Hepatocyte (in vitro differentiated cells): ENCODE results near the gene ITGA5. TPM values are rescaled to one million over a fixed set of nuclear protein-coding genes. Genes with fewer than 3 reads are reported as not detected.

Experiments
- DNase-seq: peaks from one replicate; pipeline ENCODE4 v3.0.0-alpha.2; 2016; ENCODE audit warnings: low spot score
- H2AFZ ChIP-seq: fragments of 200-600 bp; sonication (generic); 2 replicates; pipeline ENCODE4 v1.6.0; 2016; ENCODE audit warnings: antibody characterized with exemption, mild to moderate bottlenecking
- H3K27ac ChIP-seq: fragments of 200-600 bp; sonication (generic); 2 replicates; pipeline ENCODE4 v1.5.1; 2016; ENCODE audit warnings: mild to moderate bottlenecking
- H3K27me3 ChIP-seq: fragments of 200-600 bp; sonication (generic); 2 replicates; pipeline ENCODE4 v1.6.1; 2016
- H3K36me3 ChIP-seq: fragments of 200-600 bp; sonication (generic); replicated peaks from 2 replicates; pipeline ENCODE4 v1.5.1; 2016; ENCODE audit warnings: low read depth; ENCODE audit not compliant: insufficient read depth
- H3K4me1 ChIP-seq: fragments of 200-600 bp; sonication (generic); 2 replicates; pipeline ENCODE4 v1.5.1; 2016; ENCODE audit warnings: mild to moderate bottlenecking, moderate library complexity; ENCODE audit not compliant: insufficient read depth
- H3K4me2 ChIP-seq: fragments of 200-600 bp; sonication (generic); 2 replicates; pipeline ENCODE4 v1.6.0; 2016
- H3K4me3 ChIP-seq: fragments of 200-600 bp; sonication (generic); 2 replicates; pipeline ENCODE4 v1.5.1; 2016; ENCODE audit warnings: mild to moderate bottlenecking
- H3K79me2 ChIP-seq: fragments of 200-600 bp; sonication (generic); 2 replicates; pipeline ENCODE4 v1.6.0; 2017; ENCODE audit warnings: mild to moderate bottlenecking
- H3K9me2 ChIP-seq: fragments of 200-600 bp; sonication (generic); replicated peaks from 2 replicates; pipeline ENCODE4 v1.6.0; 2017; ENCODE audit warnings: mild to moderate bottlenecking; ENCODE audit not compliant: insufficient read depth
- H3K9me3 ChIP-seq: fragments of 200-600 bp; sonication (generic); 2 replicates; pipeline ENCODE4 v1.5.1; 2016; ENCODE audit warnings: low read depth, mild to moderate bottlenecking
- H4K20me1 ChIP-seq: fragments of 200-600 bp; sonication (generic); 2 replicates; pipeline ENCODE4 v1.6.0; 2016; ENCODE audit warnings: mild to moderate bottlenecking; ENCODE audit not compliant: insufficient read depth, poor library complexity, severe bottlenecking
- EZH2 ChIP-seq: fragments of 200-600 bp; sonication (generic); IDR thresholded peaks from 2 replicates; pipeline ENCODE4 v1.6.1; 2016; ENCODE audit warnings: antibody characterized with exemption, mild to moderate bottlenecking, borderline replicate concordance
- EZH2phosphoT487 ChIP-seq: fragments of 200-600 bp; sonication (generic); IDR thresholded peaks from one replicate; pipeline ENCODE4 v1.6.1; 2018; ENCODE audit warnings: antibody characterized with exemption, mild to moderate bottlenecking, low read depth, moderate library complexity; ENCODE audit not compliant: unreplicated experiment, severe bottlenecking
- WGBS: methylation state at CpG from one replicate; pipeline ENCODE4 v1.1.6; 2016; ENCODE audit warnings: low lambda C conversion rate; ENCODE audit errors: missing lambda C conversion rate; 5-methylcytosine and 5-hydroxymethylcytosine counted together
- polyA plus RNA-seq: library from polyadenylated mRNA; unstranded; fragments of >200 nt; fragmentation: Nextera tagmentation; extraction: Ambion mirVana; gene quantifications from 2 replicates; pipeline ENCODE4 v1.2.1, GENCODE V29; 2016
- total RNA-seq: library from RNA; depleted of rRNA; stranded (reverse); fragments of >200 nt; gene quantifications from 2 replicates; pipeline ENCODE4 v1.2.3, GENCODE V29; 2014
- TF ChIP-seq, protein P1 (sequence below): fragments of 200-600 bp; sonication (generic); IDR thresholded peaks from 2 replicates; pipeline ENCODE4 v1.5.1; 2016; ENCODE audit warnings: antibody characterized with exemption, mild to moderate bottlenecking; ENCODE audit not compliant: poor library complexity

ITGA5 gene
- total and polyA plus RNA-seq, 2 experiments from 2014 or later: 45.7 to 57.2 TPM

DNA sequence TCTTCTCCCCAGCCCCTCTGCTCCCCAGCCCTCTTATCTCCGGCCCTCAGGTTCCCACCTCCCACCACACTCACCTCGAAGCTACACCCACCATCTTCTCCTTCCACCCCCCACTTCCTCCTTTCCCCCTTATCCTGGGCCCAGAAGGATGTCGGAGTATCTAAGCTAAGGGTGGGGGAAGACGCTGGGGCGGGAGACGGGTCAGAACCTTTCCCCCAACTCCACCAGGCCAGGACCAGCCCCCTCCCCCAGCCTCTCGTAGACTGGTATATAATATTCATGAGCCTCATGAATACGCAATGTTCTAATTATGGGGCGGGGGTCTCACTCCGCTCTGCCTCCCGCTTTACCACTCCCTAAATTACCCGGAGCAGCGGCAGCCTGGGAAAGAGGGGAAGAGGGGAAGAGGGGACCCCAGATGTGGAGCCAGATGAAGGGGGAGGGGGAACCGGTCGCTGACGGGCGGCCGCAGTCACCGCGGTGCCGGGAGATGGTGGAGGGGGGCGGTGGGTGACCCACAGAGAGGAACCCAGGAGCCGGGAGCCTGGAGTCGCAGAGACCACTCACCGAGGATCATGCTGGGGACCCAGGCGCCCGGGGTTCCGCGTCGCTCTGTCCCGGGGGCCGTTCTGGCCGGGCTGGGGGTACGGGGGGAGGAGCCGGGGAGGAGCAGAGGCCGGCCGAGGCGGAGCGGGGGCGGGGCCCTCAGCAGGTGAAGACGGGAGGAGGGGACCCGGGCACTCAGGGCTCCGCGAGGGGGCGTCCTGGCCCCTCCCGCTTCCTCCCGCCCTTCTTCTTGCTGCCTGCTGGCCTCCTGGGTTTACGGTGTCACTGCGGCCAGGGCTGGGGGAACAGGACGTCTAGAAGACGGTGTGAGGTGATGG lies 28.2 kb downstream of the ITGA5 start:
- H3K4me3 ChIP-seq: peak overlapping the region; percentile 70

DNA sequence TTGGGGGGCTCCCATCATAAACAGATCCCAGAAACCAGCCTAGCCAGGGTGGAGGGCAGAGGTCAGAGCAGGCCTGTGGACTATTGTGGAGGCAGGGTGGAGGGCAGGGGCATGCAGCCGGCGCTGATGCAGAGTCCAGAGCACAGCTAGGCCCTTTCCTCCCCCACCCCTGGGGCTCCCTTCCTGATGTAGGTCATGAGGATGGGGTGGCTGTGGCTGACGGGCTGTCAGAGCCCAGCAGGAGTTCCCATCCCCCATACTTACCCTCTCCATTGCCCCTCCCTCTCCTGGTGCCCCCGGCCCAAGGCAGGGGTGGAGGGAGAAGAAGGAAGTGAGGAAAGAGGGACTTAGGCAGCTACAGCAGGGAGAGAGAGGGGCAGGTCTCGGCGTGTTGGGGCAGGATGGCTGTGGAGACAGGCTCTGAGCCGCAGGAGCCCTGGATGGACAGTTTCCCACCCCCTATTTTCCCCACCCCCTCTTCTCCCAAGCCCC lies 28.8 kb downstream of the ITGA5 start:
- H4K20me1 ChIP-seq: no peaks in the 10 kb centered on the region
- no peak overlapping the region for H3K4me3 ChIP-seq
- 41% methylated on average over 5 of the region's 7 CpGs for WGBS
- H3K9me3 ChIP-seq: no peaks in the 10 kb centered on the region
- TF ChIP-seq, protein P1, sequence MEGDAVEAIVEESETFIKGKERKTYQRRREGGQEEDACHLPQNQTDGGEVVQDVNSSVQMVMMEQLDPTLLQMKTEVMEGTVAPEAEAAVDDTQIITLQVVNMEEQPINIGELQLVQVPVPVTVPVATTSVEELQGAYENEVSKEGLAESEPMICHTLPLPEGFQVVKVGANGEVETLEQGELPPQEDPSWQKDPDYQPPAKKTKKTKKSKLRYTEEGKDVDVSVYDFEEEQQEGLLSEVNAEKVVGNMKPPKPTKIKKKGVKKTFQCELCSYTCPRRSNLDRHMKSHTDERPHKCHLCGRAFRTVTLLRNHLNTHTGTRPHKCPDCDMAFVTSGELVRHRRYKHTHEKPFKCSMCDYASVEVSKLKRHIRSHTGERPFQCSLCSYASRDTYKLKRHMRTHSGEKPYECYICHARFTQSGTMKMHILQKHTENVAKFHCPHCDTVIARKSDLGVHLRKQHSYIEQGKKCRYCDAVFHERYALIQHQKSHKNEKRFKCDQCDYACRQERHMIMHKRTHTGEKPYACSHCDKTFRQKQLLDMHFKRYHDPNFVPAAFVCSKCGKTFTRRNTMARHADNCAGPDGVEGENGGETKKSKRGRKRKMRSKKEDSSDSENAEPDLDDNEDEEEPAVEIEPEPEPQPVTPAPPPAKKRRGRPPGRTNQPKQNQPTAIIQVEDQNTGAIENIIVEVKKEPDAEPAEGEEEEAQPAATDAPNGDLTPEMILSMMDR: no peak
- TF ChIP-seq EZH2phosphoT487 (no peak), EZH2 (no peak)
- no peaks in the 10 kb centered on the region for H3K27me3 ChIP-seq
- no peaks in the 10 kb centered on the region for H3K79me2 ChIP-seq
- DNase-seq: no peak
- H3K4me2 ChIP-seq: peak overlapping the region; percentile 86
- no peak overlapping the region for H2AFZ ChIP-seq
- peaks cover 6% of the 10 kb centered on the region for H3K4me1 ChIP-seq
- H3K36me3 ChIP-seq: no peaks in the 10 kb centered on the region
- no peaks in the 10 kb centered on the region for H3K9me2 ChIP-seq
- no peak overlapping the region for H3K27ac ChIP-seq

More for the DNA sequence above, 28.2 kb downstream of the ITGA5 start:
- peak overlapping the region; percentile 86 for H3K4me2 ChIP-seq
- DNase-seq: peak; percentile 84
- no peaks in the 10 kb centered on the region for H3K4me1 ChIP-seq
- H4K20me1 ChIP-seq: no peaks in the 10 kb centered on the region
- H3K9me2 ChIP-seq: no peaks in the 10 kb centered on the region
- H3K9me3 ChIP-seq: no peaks in the 10 kb centered on the region
- H3K79me2 ChIP-seq: no peaks in the 10 kb centered on the region
- no peaks in the 10 kb centered on the region for H3K36me3 ChIP-seq
- peak overlapping the region; percentile 97 for H2AFZ ChIP-seq
- H3K27me3 ChIP-seq: no peaks in the 10 kb centered on the region
- TF ChIP-seq, protein P1: peak; percentile 28
- TF ChIP-seq EZH2: no peak
- no peak overlapping the region for H3K27ac ChIP-seq
- WGBS: 4% methylated on average over 25 of the region's 51 CpGs

DNA sequence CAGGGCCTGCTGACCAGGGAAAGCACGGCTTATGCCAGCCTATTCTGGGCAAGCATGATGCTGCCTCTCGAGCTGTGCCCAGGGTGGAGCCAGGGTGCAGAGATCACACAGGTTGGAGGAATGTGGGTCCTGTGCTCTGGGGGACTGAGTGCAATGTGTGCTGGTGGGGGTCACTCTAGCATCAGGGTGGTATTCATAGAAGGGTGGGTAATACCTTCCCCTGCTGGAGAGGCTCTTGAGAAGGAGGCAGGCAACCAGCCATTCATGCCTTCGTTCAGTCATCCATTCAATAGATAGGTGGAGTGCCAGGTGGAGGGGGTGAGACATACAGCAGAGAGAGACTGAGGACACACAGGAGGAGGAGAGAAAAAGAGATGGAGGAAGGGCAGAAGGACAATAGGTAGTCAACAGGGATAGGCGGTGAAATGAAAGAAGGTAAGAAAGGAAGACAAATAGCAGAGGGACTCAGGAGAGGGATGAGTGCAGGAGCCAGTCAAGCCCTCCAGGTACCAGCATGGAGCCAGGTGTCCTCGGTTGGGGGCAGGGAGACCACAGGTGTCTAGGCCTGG lies 29.4 kb downstream of the ITGA5 start:
- H3K36me3 ChIP-seq: no peaks in the 10 kb centered on the region
- H3K9me2 ChIP-seq: no peaks in the 10 kb centered on the region
- H3K4me2 ChIP-seq: peak overlapping the region; percentile 86
- H3K27me3 ChIP-seq: no peaks in the 10 kb centered on the region
- H2AFZ ChIP-seq: no peak overlapping the region
- no peak overlapping the region for H3K27ac ChIP-seq
- WGBS: 79% methylated on average over 5 of the region's 5 CpGs
- DNase-seq: no peak
- no peak overlapping the region for H3K4me3 ChIP-seq
- H3K4me1 ChIP-seq: peaks cover 10% of the 10 kb centered on the region
- no peaks in the 10 kb centered on the region for H3K9me3 ChIP-seq
- no peaks in the 10 kb centered on the region for H4K20me1 ChIP-seq
- no peaks in the 10 kb centered on the region for H3K79me2 ChIP-seq
- TF ChIP-seq EZH2 (no peak), EZH2phosphoT487 (no peak)
- TF ChIP-seq, protein P1: no peak
